DOHH2 (cell line): ENCODE measurements around the gene ZSCAN5A.

Experiments used
- CTCF ChIP-seq: fragments of 200-600 bp; sonication (generic); IDR thresholded peaks from one replicate; pipeline ENCODE4 v1.5.1; 2014; ENCODE audit warnings: antibody characterized with exemption, mild to moderate bottlenecking, low read depth, low read length; ENCODE audit not compliant: poor library complexity, severe bottlenecking
- EZH2phosphoT487 ChIP-seq: fragments of 200-600 bp; sonication (generic); IDR thresholded peaks from 2 replicates; pipeline ENCODE4 v1.6.1; 2017; ENCODE audit warnings: borderline replicate concordance, mild to moderate bottlenecking, antibody characterized with exemption, low read length, moderate library complexity, mixed read lengths

DNA sequence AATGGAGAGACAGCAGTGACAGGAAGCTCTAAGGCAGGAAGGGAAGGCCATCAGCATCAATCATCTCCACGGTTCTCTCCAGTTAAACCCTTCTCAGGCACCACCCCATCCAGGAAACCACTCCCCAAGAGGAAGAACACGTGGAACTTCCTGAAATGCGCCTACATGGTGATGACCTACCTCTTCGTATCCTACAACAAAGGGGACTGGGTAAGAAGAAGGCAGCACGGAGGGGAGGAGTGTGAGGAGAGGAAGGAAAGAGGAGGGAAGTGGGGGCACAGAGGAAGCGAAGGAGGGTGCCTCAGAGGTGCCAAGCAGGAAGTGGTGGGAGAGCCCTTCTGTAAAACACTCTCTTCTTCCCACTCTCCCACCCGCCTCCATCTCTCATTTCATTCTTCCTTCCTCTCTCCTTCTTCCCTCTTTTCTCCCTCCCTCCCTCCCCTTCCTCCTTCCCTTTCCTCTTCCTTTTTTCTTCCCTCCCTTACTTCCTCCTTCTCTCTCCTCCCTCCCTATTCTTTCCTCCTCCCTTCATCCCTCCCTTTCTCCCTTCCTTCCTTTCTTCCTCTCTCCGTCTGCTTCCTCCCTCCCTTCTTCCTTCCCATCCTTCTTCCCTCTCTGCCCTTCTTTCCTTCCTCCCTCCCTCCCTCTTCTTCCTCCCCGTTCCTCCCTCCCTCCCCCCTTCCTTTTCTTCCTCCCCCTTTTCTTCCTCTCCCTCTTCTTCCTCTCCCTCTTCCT lies 12.6 kb downstream of the ZSCAN5A start:
- no peak for TF ChIP-seq CTCF
- no peak for TF ChIP-seq EZH2phosphoT487
